Frontal cortex (tissue), 4 donors: Measurements from ENCODE around the gene CLPTM1L. TPM values are rescaled to one million over a fixed set of nuclear protein-coding genes. Genes with fewer than 3 reads are reported as not detected.
A peak's percentile ranks its signal among the peaks of the same experiment; 100 is the strongest.

ENCODE experiments used
- DNase-seq, 2 donors: peaks; one replicate each; pipeline ENCODE4 v3.0.0; 2012; ENCODE audit warnings: low spot score in 2 of 2
- FAIRE-seq: peaks from 2 replicates; lab custom pipeline; 2012; peaks lifted over from hg19 to GRCh38; lab: Jason Lieb, UNC
- total RNA-seq: library from RNA; depleted of rRNA; stranded (reverse); fragments of >200 nt; gene quantifications from one replicate; pipeline ENCODE4 v1.2.3, GENCODE V29; 2014
- donor health status: control.
- donor health status: control.
- donor health status: control.

The CLPTM1L gene, protein sequence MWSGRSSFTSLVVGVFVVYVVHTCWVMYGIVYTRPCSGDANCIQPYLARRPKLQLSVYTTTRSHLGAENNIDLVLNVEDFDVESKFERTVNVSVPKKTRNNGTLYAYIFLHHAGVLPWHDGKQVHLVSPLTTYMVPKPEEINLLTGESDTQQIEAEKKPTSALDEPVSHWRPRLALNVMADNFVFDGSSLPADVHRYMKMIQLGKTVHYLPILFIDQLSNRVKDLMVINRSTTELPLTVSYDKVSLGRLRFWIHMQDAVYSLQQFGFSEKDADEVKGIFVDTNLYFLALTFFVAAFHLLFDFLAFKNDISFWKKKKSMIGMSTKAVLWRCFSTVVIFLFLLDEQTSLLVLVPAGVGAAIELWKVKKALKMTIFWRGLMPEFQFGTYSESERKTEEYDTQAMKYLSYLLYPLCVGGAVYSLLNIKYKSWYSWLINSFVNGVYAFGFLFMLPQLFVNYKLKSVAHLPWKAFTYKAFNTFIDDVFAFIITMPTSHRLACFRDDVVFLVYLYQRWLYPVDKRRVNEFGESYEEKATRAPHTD
- 104 TPM for total RNA-seq

- peak; percentile 99 for DNase-seq
- FAIRE-seq = no peak
These were observed at the start of gene CLPTM1L for GRCh38 chr5:1344975-1345838. CLPTM1L (minus strand) TSS chr5:1345099; CDS start chr5:1344841, 258 bp downstream.

- FAIRE-seq (no peak), DNase-seq (no peak)
These were observed 48.9 kb upstream of the CLPTM1L start for GRCh38 chr5:1393571-1394501.

DNA sequence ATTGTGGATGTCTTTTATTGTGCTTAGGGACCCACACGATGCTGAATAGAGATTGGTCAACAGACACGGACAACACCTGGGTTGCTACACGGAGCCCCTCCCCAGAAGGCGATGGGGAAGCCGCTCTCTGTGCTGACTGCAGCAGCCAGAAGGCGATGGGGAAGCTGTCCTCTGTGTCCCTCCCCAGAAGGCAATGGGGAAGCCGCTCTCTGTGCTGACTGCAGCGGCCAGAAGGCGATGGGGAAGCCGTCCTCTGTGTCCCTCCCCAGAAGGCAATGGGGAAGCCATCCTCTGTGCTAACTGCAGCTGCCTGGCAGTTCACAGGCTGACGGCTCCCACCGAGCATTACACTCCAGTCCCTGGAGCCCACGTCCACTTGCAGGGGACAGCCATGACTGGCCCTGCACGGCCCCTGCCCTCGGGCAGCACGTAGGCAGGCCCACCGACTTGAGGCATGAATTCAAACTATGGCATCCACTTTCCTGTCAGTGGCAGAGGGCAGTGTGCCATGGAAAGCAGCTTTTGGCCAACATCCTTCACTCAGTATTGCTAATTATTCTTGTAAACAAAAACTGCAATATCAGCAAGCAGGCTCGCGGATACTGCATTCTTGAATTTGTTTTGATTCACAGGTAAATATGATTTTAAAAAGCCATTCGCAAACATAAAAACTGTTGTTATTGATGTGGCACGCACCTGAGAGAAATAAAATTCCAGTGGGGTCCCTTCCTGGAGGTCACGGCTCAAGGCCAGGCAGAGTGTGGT is 48.1 kb upstream of the CLPTM1L start:
- DNase-seq (no peak), FAIRE-seq (no peak)

DNA sequence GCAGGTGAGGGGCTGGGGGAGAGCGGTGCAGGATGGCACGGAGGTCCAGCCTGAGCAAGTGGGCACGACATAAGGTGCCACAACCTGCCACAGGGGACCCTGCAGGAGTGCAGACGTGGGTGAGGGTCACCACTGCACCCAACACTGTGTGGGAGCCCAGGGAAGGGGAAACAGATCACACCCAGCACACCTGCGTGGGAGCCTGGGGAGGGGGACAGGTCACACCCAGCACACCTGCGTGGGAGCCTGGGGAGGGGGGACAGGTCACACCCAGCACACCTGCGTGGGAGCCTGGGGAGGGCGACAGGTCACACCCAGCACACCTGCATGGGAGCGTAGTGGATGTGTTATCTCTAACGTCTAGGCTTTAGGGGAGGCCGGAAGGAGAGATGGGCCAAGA is 47.4 kb upstream of the CLPTM1L start:
- DNase-seq (no peak), FAIRE-seq (no peak)

GRCh38 chr5:1391691-1392090 is 46.8 kb upstream of the CLPTM1L start:
- FAIRE-seq = no peak
- DNase-seq = no peak

DNA sequence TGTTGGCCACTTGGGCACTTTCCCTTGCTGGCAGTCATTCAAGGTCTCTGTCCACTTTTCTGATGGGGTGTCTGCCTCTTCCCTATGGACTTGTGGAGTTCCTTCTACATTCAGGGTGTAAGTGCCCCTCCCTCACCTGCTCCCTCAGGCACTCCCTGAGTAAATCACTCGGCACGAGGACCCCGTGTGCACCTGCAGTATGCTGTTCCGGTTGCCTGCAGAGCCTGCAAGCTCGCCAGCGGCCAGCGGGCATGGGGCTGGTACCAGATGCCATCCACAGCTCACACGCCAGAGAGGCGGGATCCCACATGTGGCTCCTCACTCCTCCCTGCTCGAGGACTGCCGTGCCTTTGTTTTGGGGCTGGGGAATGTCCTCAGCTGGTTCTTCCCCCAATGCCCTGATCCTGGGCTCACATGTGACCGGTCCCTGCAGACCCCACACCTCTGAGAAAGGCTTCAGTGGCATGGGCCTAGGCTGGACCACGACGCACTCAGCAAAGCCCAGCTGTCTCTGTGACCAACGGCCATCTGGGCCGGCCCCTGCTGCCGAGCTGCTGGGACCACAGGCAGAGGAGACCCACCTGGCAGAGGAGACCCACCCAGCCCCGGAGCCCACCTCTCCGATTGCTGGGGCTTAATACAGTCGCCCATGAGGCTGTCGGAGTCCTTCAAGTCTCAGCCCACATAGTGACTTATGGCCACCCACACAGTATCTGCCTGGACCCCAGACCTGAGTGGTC is 46.1 kb upstream of the CLPTM1L start:
- FAIRE-seq (no peak), DNase-seq (no peak)

DNA sequence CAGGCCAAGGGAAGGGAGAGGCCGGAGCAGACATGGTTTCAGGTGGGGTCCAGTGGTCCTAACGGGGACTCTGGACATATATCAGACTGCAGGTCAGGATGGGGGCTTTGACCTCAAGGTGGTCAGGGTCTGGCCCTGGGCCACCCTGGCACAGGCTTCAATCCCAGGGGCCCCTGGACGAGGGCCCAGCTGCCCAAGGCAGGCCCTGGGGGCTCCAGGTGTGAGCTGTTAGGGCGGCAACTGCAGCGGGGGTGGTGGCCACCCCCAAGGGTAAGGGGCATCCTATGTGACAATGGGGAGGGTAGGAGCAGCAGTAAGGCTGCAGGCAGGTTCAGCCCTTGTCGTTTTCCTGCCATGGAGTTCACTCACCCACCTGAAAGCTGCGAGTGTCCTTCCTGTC is 45.4 kb upstream of the CLPTM1L start:
- FAIRE-seq = no peak
- no peak for DNase-seq

GRCh38 chr5:1388383-1388967 is 43.6 kb upstream of the CLPTM1L start:
- DNase-seq (no peak), FAIRE-seq (no peak)

DNA sequence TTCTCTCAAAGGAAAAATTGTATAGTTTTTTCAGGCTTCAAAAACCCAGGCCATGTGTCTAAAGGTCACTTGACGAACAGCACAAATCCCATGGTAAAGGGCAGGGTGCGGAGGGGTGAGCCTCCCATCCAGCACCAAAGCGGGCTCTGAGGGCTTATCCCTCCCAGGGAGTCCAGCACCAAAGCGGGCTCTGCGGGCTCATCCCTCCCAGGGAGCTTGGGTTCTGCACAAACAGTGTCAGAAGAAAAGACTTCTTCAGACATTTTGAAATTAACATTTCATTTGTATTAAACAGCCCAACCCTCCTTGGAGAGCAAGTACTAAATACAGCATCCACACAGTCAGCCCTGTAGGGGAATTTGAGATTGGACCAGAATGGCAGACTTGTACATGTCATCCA is 43.0 kb upstream of the CLPTM1L start:
- FAIRE-seq (no peak), DNase-seq (no peak)

- DNase-seq (no peak), FAIRE-seq (no peak)
These were observed 42.3 kb upstream of the CLPTM1L start for GRCh38 chr5:1387059-1387755.

DNA sequence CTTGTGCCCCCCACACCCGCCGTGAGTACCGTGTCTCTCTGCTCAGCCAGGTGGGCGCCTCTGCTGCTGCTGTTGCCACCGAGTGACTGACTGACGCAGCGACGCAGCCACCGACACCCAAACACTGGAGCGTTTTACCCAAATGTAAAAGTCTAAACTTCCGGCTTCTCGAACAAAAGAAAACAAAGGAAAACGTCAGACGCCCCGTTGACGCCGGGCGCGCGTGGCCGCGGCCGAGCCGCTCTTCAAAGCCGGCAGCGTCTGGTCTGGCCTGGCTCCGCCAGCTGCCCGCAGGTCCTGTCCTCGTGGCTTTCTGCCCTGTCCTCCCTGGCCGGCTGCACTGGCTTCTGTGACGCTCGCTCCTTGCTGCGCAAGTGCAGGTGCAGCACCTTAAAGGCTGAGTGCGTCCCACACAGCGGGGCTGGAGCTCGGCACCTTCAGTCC is 41.4 kb upstream of the CLPTM1L start:
- FAIRE-seq = no peak
- peak; percentile 59 to 81 for DNase-seq

- DNase-seq (peak; percentile 79 to 89), FAIRE-seq (no peak)
These were observed 40.7 kb upstream of the CLPTM1L start for GRCh38 chr5:1385395-1386273.

DNA sequence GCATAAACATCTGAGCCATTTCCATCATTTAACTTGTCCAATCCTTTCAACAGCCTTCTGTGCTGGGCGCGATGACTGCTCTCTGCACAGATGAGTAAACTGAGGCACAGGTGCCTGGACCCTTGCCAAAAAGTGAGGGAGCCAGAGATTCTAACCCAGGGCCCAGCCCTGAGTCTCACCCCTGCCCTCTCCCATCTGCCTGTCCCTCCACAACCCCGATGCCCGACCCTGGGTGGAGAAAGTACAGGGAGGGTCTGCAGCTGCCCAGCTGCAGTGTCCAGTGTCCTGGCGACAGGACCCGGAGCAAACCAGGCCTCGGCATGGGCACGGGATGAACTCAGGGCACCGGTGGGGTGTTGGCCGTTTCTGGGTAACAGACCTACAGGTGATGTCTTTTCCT is 39.6 kb upstream of the CLPTM1L start:
- FAIRE-seq (no peak), DNase-seq (no peak)

GRCh38 chr5:1383886-1384401 is 39.0 kb upstream of the CLPTM1L start:
- DNase-seq (no peak), FAIRE-seq (no peak)

GRCh38 chr5:1383344-1383743 is 38.4 kb upstream of the CLPTM1L start:
- DNase-seq (no peak), FAIRE-seq (no peak)

GRCh38 chr5:1382248-1382700 is 37.4 kb upstream of the CLPTM1L start:
- FAIRE-seq (no peak), DNase-seq (no peak)
